Forelimb muscle (tissue), 1 donor: Measurements from ENCODE around the gene SYNJ1. TPM values are rescaled to one million over a fixed set of nuclear protein-coding genes. Genes with fewer than 3 reads are reported as not detected.
"Not testable (repeated sequence)": the region's sequence is repeated elsewhere in the genome, so short reads cannot be mapped to it uniquely, and the experiment has no call there.

Source experiments
- DNase-seq: peaks from one replicate; pipeline ENCODE4 v3.0.0-alpha.2; 2013; ENCODE audit warnings: low read depth
- polyA plus RNA-seq: library from polyadenylated mRNA; unstranded; fragments of 120-200 nt; gene quantifications from one replicate; pipeline ENCODE4 v1.2.1, GENCODE V29; 2013; ENCODE audit not compliant: insufficient read length

Gene SYNJ1
- polyA plus RNA-seq, 1 donor: 4.8 TPM

- peak; percentile 81 for DNase-seq
These were observed 115.5 kb downstream of the SYNJ1 start, which contains the start of gene CFAP298 for GRCh38 chr21:32612075-32612998. Gene CFAP298 (minus strand): TSS chr21:32612377. CDS start chr21:32612243, 134 bp downstream.

- no peak for DNase-seq
These were observed 116.3 kb downstream of the SYNJ1 start for GRCh38 chr21:32611471-32611997.

DNA sequence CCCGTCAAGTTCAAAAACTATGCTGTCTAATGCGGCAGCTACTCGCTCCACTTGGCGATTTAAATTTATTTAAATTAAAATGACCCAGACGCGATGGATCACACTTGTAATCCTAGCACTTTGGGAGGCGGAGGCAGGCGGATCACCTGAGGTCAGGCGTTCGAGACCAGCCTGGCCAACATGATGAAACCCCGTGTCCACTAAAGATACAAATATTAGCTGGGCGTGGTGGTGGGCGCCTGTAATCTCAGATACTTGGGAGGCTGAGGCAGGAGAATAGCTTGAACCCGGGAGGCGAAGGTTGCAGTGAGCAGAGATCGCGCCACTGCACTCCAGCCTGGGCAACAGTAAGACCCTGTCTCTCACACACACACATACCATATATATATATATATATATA is 116.9 kb downstream of the SYNJ1 start:
- not testable (repeated sequence) for DNase-seq

- no peak for DNase-seq
These were observed 119.0 kb downstream of the SYNJ1 start for GRCh38 chr21:32608851-32609250.

- no peak for DNase-seq
These were observed 122.3 kb downstream of the SYNJ1 start for GRCh38 chr21:32605469-32605868.

- no peak for DNase-seq
These were observed 123.3 kb downstream of the SYNJ1 start for GRCh38 chr21:32604464-32604863.

DNA sequence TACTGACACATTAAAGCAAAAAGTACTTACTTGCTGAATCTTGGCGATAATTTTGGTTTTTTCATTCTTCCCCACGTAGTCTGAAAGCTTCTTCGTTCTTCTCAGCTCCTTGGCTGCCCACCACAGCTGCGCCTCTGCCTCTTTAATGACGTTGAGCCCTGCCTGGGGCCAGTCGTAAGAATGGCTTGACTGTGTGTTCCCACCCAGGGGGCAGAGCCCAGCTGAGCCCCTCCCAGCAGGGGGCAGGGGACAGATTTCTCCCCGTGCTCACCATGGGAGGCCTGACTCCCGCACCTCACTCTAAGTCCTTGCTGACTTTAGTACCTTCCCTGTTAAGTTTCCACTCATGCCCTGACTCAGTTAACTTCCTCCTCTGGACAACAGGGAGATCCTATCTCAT is 124.7 kb downstream of the SYNJ1 start:
- no peak for DNase-seq

GRCh38 chr21:32602099-32602498 is 125.7 kb downstream of the SYNJ1 start:
- no peak for DNase-seq

- DNase-seq: no peak
These were observed 128.3 kb downstream of the SYNJ1 start for GRCh38 chr21:32599526-32599925.

GRCh38 chr21:32599091-32599490 is 128.7 kb downstream of the SYNJ1 start:
- no peak for DNase-seq

GRCh38 chr21:32597205-32597604 is 130.6 kb downstream of the SYNJ1 start:
- no peak for DNase-seq

DNA sequence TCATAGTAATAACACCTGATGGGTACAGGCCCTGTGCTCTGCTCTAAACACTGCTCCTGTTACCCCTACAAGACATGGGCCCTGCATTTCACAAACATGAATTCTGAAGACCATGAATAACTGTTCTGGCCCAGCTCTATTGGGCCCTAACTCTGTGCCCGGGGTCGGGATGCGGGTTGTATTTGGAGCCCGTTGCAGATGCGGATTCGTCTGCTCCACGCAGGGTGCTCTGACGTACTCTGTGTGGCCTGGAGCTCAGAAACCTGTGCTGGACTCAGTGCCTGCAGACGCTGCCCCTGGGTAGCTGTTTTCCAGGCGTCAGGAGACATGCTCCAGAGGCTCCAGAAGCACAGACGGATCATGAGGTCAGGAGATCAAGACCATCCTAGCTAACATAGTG is 132.4 kb downstream of the SYNJ1 start:
- no peak for DNase-seq

GRCh38 chr21:32593690-32594089 is 134.1 kb downstream of the SYNJ1 start:
- no peak for DNase-seq

DNA sequence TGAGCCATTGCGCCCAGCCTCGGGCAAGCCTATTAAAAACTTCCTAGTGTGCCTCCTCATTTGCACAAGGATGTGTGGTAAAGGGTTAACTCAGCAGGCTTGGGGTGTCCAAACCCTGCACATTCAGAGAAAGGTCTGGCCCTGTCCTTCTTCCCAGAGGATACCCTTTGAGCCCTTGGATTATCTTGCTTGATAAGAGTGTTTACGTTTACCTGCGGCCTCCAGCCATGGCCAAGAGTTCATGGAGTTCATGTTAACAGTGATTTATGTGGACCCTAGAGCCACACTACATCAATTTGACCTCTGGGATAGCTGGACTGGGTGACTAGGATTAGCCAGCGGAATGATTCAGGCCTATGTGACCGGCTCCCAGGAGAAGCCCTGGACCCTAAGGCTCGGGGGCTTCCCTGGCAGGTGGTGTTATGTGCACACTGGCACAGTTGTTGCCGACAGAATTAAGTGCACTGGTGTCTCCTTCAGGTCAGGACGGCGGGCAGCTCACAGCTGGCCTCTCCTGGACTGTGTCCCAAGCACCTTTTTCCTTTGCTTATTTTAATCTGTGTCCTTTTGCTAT is 134.8 kb downstream of the SYNJ1 start:
- no peak for DNase-seq

- no peak for DNase-seq
These were observed 137.7 kb downstream of the SYNJ1 start for GRCh38 chr21:32590130-32590529.

DNA sequence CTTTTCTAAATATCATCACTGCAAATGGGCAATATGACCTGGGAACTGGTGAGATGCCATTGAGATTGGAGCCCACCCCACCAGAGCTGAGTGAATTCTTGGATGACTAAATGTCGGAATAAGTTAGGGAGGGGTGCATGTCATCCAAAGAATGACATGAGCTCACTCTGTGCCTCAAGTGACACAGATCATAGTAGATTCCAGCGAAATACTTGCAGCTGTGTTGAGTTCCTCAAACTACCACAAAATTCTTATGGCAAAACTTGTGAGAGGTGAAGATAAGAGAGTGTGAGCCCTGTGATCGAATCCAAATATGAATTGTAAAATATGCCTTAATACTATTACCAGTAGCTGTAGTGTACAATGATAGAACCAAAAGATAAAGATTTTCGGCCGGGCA is 140.2 kb downstream of the SYNJ1 start:
- DNase-seq: no peak

DNA sequence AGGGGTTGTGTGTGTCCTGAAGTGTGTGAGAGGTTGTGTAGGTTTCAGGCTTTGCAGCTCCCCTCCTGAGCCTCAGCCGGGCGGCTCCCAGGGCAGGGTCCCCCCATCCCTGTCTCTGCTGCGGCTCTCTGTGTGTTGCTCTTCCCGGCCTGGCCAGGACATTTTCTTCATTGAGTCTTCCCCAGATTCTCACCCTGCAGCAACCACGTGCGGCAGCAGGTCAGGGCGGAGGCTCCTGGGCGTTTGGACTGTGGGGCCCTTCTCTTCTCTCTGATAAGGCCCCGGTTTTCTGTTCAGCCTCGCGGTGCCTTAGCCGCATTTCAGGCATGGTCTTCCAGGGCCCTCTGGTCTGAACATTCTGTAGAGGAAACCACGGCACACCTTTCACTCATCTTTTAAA is 140.7 kb downstream of the SYNJ1 start:
- no peak for DNase-seq

DNA sequence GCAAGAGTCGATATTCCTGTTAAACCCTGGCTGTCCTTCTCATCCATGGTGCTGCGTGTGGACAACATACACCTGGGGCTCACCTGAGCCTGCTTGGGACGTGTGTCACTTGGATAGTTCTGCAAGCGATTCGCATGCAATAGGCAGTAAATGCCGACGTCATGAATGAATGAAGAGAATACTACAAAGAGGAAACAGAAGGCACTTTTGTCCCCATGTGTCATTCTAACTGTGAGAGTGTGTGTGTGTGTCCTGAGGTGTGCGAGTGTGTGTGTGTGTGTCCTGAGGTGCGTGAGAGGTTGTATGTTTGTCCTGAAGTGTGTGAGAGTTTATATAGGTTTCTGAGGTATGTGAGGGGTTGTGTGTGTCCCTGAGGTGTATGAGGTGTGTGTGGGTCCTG is 141.8 kb downstream of the SYNJ1 start:
- DNase-seq: no peak

DNA sequence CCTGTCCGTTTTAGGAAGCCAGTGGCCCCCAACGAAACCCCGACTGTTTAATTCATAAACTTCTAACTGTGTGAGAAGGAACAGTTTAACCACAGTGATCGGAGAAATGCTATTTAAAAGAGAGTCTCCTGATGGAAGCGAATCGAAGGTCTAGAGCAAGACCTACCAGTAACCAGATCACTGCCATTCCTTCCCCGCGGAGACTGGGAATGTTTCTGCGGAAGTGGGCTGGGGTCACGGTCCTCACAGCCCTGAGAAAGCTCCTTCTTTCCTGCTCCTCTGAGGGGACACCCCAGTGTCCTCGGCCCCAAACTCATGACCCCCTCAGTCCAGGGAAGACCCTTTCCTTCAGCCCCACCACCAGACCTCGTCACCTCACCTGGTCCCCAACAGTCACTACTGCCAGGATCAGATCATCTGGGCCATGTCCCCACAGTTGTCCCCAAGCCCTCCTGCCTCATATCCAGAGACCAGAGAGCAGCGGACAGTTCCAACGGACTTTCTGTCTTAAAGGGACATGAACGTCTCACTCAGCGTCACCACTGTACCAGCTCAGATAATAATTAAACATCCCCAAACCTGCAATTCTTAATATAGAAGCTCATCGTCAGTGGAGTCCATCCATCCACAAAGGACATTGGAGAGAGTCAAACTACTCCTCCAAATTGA is 142.6 kb downstream of the SYNJ1 start, which contains the start of gene TCP10L:
Gene TCP10L (minus strand): TSS at position 482 of the 669 bp plus-strand sequence. CDS start 1,219 bp downstream, outside the sequence.
- no peak for DNase-seq

- DNase-seq: no peak
These were observed 143.3 kb downstream of the SYNJ1 start for GRCh38 chr21:32584472-32584871.

DNA sequence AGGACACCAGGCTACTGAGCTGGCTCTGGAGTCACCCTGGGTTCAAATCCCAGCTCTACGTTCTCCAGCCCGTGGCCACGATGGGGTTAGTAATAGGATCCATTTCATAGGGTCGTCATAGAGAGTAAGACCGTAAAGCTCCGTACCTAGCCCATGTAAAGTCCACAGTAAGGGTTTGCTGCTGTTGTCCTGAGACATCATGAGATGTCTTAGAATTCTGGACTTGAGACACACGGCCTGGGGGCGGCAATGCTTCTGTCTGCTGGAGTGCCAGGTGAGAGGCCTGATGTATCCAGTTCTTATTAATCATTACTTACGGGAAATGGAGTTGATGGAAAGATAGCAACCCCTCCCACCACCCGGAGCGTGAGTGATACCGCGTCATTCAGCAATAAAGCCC is 146.1 kb downstream of the SYNJ1 start:
- DNase-seq: no peak

- DNase-seq: no peak
These were observed 146.9 kb downstream of the SYNJ1 start for GRCh38 chr21:32580949-32581348.
